Smooth muscle cell (in vitro differentiated cells): ENCODE data around the gene PAPOLA. TPM values are rescaled to one million over a fixed set of nuclear protein-coding genes. Genes with fewer than 3 reads are reported as not detected.

ENCODE experiments used
- DNase-seq: peaks from one replicate; lab custom pipeline; 2025; ENCODE audit not compliant: unreplicated experiment; lab: John Stamatoyannopoulos, UW
- H2AFZ ChIP-seq: fragments of 200-600 bp; sonication (generic); 2 replicates; pipeline ENCODE4 v1.6.0; 2016; ENCODE audit warnings: antibody characterized with exemption, low read depth, mild to moderate bottlenecking
- H3F3A ChIP-seq: fragments of 200-600 bp; sonication (generic); 2 replicates; pipeline ENCODE4 v1.6.0; 2017; ENCODE audit warnings: antibody characterized with exemption, low read depth
- H3K27ac ChIP-seq: fragments of 200-600 bp; sonication (generic); 2 replicates; pipeline ENCODE4 v1.5.1; 2016; ENCODE audit warnings: low read depth, mild to moderate bottlenecking
- H3K27me3 ChIP-seq: fragments of 200-600 bp; sonication (generic); 2 replicates; pipeline ENCODE4 v1.6.1; 2016; ENCODE audit warnings: low read depth, mild to moderate bottlenecking
- H3K36me3 ChIP-seq: fragments of 200-600 bp; sonication (generic); 2 replicates; pipeline ENCODE4 v1.5.1; 2016; ENCODE audit warnings: low read depth
- H3K4me1 ChIP-seq: fragments of 200-600 bp; sonication (generic); 2 replicates; pipeline ENCODE4 v1.5.1; 2016; ENCODE audit warnings: low read depth
- H3K4me2 ChIP-seq: fragments of 200-600 bp; sonication (generic); 2 replicates; pipeline ENCODE4 v1.6.0; 2016; ENCODE audit warnings: mild to moderate bottlenecking
- H3K4me3 ChIP-seq: fragments of 200-600 bp; sonication (generic); 2 replicates; pipeline ENCODE4 v1.5.1; 2016; ENCODE audit warnings: mild to moderate bottlenecking
- H3K79me2 ChIP-seq: fragments of 200-600 bp; sonication (generic); 2 replicates; pipeline ENCODE4 v1.6.0; 2016; ENCODE audit warnings: low read depth, mild to moderate bottlenecking
- H3K9ac ChIP-seq: fragments of 200-600 bp; sonication (generic); 2 replicates; pipeline ENCODE4 v1.6.0; 2016; ENCODE audit warnings: low read depth
- H3K9me3 ChIP-seq: fragments of 200-600 bp; sonication (generic); replicated peaks from 2 replicates; pipeline ENCODE4 v1.5.1; 2016; ENCODE audit warnings: low read depth
- H4K20me1 ChIP-seq: fragments of 200-600 bp; sonication (generic); 2 replicates; pipeline ENCODE4 v1.6.0; 2016; ENCODE audit warnings: low read depth
- CTCF ChIP-seq: fragments of 200-600 bp; sonication (generic); IDR thresholded peaks from 2 replicates; pipeline ENCODE4 v1.5.1; 2017; ENCODE audit warnings: borderline replicate concordance, mild to moderate bottlenecking, antibody characterized with exemption; ENCODE audit not compliant: insufficient read depth, poor library complexity, severe bottlenecking
- WGBS: methylation state at CpG from one replicate; pipeline ENCODE4 v1.1.7; 2016; ENCODE audit warnings: low lambda C conversion rate; 5-methylcytosine and 5-hydroxymethylcytosine counted together
- polyA plus RNA-seq: library from polyadenylated mRNA; unstranded; fragments of >200 nt; fragmentation: Nextera tagmentation; extraction: Ambion mirVana; gene quantifications from 2 replicates; pipeline ENCODE4 v1.2.1, GENCODE V29; 2016
- total RNA-seq: library from RNA; depleted of rRNA; stranded (reverse); fragments of >200 nt; gene quantifications from 2 replicates; pipeline ENCODE4 v1.2.3, GENCODE V29; 2014

The PAPOLA gene
- total and polyA plus RNA-seq, 2 experiments from 2014 or later = 109 to 137 TPM

DNA sequence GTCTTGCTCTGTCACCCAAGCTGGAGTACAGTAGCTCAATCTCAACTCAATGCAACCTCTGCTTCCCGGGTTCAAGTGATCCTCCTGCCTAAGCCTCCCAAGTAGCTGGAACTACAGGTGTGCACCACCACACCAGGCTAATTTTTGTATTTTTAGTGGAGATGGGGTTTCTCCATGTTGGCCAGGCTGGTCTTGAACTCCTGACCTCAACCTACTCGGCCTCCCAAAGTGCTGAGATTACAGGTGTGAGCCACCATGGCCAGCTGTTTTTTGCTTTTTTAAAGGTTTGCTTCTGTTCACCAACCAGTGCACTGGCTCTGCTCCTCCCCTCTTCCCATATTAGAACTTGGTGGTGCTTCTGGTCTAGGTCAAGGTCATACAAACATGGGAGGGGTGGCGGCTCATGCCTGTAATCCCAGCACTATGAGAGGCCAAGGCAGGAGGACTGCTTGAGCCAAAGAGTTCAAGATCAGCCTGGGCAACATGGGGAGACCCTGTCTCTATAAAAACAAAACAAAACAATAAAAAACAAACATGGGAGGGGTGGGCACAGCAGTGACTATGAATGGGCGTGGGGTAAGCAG lies 20.4 kb upstream of the PAPOLA start:
- no peaks in the 10 kb centered on the region for H3K4me1 ChIP-seq
- H3F3A ChIP-seq = no peaks in the 10 kb centered on the region
- no peak overlapping the region for H2AFZ ChIP-seq
- DNase-seq = no peak
- no peaks in the 10 kb centered on the region for H4K20me1 ChIP-seq
- no peak for TF ChIP-seq CTCF
- 93% methylated on average over 4 of the region's 4 CpGs for WGBS
- H3K27me3 ChIP-seq = no peaks in the 10 kb centered on the region
- no peak overlapping the region for H3K4me2 ChIP-seq
- no peak overlapping the region for H3K4me3 ChIP-seq
- H3K9me3 ChIP-seq = no peaks in the 10 kb centered on the region
- H3K9ac ChIP-seq = no peak overlapping the region
- H3K27ac ChIP-seq = no peak overlapping the region
- no peaks in the 10 kb centered on the region for H3K36me3 ChIP-seq
- no peaks in the 10 kb centered on the region for H3K79me2 ChIP-seq

DNA sequence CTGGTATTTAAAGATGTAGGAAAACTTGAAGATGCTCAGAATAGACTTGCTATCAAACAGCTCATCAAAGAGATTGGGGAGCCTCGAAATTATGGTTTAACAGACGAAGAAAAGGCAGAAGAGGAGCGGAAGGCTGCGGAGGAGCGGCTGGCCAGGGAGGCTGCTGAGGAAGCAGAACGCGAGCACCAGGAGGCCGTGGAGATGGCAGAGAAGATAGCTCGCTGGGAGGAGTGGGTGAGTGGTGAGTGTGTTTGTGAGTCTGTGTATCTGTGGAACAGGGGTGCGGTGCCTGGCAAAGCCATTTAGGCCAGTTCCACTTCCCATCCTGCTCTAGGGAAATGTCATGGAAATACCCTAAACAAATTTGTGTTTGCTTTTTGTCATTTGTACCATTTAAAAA lies 19.2 kb upstream of the PAPOLA start:
- no peak for DNase-seq
- Histone ChIP-seq H3K4me3 (no peak overlapping the region), H3K4me2 (no peak overlapping the region), H3K36me3 (no peaks in the 10 kb centered on the region), H3K4me1 (no peaks in the 10 kb centered on the region), H4K20me1 (no peaks in the 10 kb centered on the region), H3F3A (no peaks in the 10 kb centered on the region), H3K9me3 (no peaks in the 10 kb centered on the region), H3K27ac (no peak overlapping the region), H3K9ac (no peak overlapping the region), H2AFZ (no peak overlapping the region), H3K79me2 (no peaks in the 10 kb centered on the region), H3K27me3 (no peaks in the 10 kb centered on the region)
- WGBS = 73% methylated on average over 10 of the region's 10 CpGs
- no peak for TF ChIP-seq CTCF

DNA sequence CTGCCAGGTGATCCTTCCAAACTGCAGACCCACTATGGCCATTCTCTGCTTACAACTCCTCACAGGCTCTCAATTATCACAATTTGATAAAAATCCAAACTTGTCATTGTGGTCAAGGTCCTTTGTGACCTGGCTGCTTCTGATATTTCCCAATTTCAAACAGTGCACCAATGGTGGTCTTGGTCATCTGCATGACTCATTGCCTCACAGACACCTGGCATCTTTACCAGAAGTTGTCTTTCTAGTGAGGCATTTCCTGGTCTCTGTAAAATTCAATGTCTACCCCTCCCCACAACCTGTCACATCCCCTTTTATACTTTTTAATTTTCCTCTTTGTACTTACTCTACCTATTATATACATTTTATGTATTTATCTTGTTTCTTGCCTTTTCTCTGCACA lies 17.8 kb upstream of the PAPOLA start:
- Histone ChIP-seq H3K79me2 (no peaks in the 10 kb centered on the region), H4K20me1 (no peaks in the 10 kb centered on the region), H3F3A (no peaks in the 10 kb centered on the region), H3K4me2 (no peak overlapping the region), H3K27me3 (no peaks in the 10 kb centered on the region), H3K27ac (no peak overlapping the region), H3K9ac (no peak overlapping the region), H3K4me1 (no peaks in the 10 kb centered on the region), H3K9me3 (no peaks in the 10 kb centered on the region), H2AFZ (no peak overlapping the region), H3K4me3 (no peak overlapping the region), H3K36me3 (no peaks in the 10 kb centered on the region)
- no peak for DNase-seq
- no peak for TF ChIP-seq CTCF

DNA sequence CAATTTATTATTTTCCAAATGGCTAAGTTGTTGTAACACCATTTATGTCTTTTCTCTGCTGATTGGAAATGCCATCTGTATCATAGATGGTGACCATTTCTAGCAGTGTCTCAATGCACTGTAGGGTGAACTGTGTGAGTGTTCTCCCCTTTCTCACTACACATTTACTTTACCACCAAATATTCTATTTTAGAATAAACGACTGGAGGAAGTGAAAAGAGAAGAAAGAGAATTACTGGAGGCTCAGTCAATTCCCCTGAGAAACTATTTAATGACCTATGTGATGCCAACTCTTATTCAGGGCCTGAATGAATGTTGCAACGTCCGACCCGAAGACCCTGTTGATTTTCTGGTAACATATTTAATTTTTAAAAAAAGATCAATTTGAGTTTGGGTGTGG lies 15.5 kb upstream of the PAPOLA start:
- Histone ChIP-seq H3F3A (no peaks in the 10 kb centered on the region), H3K36me3 (no peaks in the 10 kb centered on the region), H4K20me1 (no peaks in the 10 kb centered on the region), H3K9me3 (no peaks in the 10 kb centered on the region), H3K27me3 (no peaks in the 10 kb centered on the region), H3K4me3 (no peak overlapping the region), H3K4me2 (no peak overlapping the region), H2AFZ (no peak overlapping the region), H3K79me2 (no peaks in the 10 kb centered on the region), H3K9ac (no peak overlapping the region), H3K4me1 (no peaks in the 10 kb centered on the region), H3K27ac (no peak overlapping the region)
- 83% methylated on average over 4 of the region's 4 CpGs for WGBS
- TF ChIP-seq CTCF = no peak
- DNase-seq = no peak
